22Rv1 (cell line): Measurements from ENCODE around the gene PRPS2.

Experiments
- H3K27ac ChIP-seq: fragments of 450-650 bp; 2 replicates; pipeline ENCODE4 v1.5.1; 2017
- CTCF ChIP-seq: fragments of 450-650 bp; IDR thresholded peaks from 2 replicates; pipeline ENCODE4 v1.5.1; 2017; ENCODE audit warnings: mild to moderate bottlenecking
- ZFX ChIP-seq: fragments of 450-650 bp; IDR thresholded peaks from 2 replicates; pipeline ENCODE4 v1.6.1; 2017; ENCODE audit warnings: antibody characterized with exemption, borderline replicate concordance

PRPS2 gene

GRCh38 chrX:12790885-12791256 lies 341 bp upstream of the PRPS2 start:
- H3K27ac ChIP-seq: no peak overlapping the region
- no peak for TF ChIP-seq ZFX
- TF ChIP-seq CTCF: no peak

GRCh38 chrX:12792711-12793110 lies 1.5 kb downstream of the PRPS2 start:
- TF ChIP-seq CTCF (no peak), ZFX (no peak)
- H3K27ac ChIP-seq: no peak overlapping the region

GRCh38 chrX:12794654-12795053 lies 3.4 kb downstream of the PRPS2 start:
- no peak for TF ChIP-seq ZFX
- TF ChIP-seq CTCF: no peak

GRCh38 chrX:12798601-12799000 lies 7.4 kb downstream of the PRPS2 start:
- H3K27ac ChIP-seq: no peak overlapping the region
- TF ChIP-seq ZFX: no peak
- no peak for TF ChIP-seq CTCF

More at GRCh38 chrX:12794654-12795053, 3.4 kb downstream of the PRPS2 start:
- H3K27ac ChIP-seq: no peak overlapping the region

- no peak overlapping the region for H3K27ac ChIP-seq
- TF ChIP-seq ZFX: no peak
- TF ChIP-seq CTCF: no peak
Observed at GRCh38 chrX:12799118-12799517, 7.9 kb downstream of the PRPS2 start.

- no peak for TF ChIP-seq ZFX
- TF ChIP-seq CTCF: no peak
- H3K27ac ChIP-seq: no peak overlapping the region
Observed at GRCh38 chrX:12802741-12803140, 11.5 kb downstream of the PRPS2 start.

- TF ChIP-seq ZFX: no peak
Observed at GRCh38 chrX:12804655-12805054, 13.4 kb downstream of the PRPS2 start.

GRCh38 chrX:12805333-12805732 lies 14.1 kb downstream of the PRPS2 start:
- H3K27ac ChIP-seq: no peak overlapping the region
- TF ChIP-seq CTCF: no peak
- TF ChIP-seq ZFX: no peak

More at GRCh38 chrX:12804655-12805054, 13.4 kb downstream of the PRPS2 start:
- H3K27ac ChIP-seq: no peak overlapping the region
